Measurements from ENCODE around the gene PROSER2. TPM values are rescaled to one million over a fixed set of nuclear protein-coding genes. Genes with fewer than 3 reads are reported as not detected.
"Not testable (repeated sequence)": the region's sequence is repeated elsewhere in the genome, so short reads cannot be mapped to it uniquely, and the experiment has no call there.

The PROSER2 gene
- total RNA-seq, 2 donors from 2014 or later, result 29.3 to 58.3 TPM

GRCh38 chr10:11885437-11886137 is 62.4 kb downstream of the PROSER2 start:
- WGBS, 2 donors, result 70 to 87% methylated on average over 11 of the region's 13 CpGs
- TF ChIP-seq POLR2A (IDR thresholded peaks at IDR 0.05), result no peak
- TF ChIP-seq CTCF (IDR thresholded peaks at IDR 0.05), result no peak
- DNase-seq, result no peak
- Histone ChIP-seq H3K4me3 (no peak overlapping the region), H3K27ac (no peak overlapping the region), H3K4me1 (peaks cover 13% of the 10 kb centered on the region), H3K27me3 (no peaks in the 10 kb centered on the region), H3K9me3 (no peaks in the 10 kb centered on the region), H3K36me3 (replicated peaks in 1 of 2; ENCODE audit: insufficient read depth in 1 of 2, low read depth in 2 of 2) (no peaks in the 10 kb centered on the region)
- ATAC-seq, result no peak
- intact Hi-C loops (cut with DNase I), result no loop called here

DNA sequence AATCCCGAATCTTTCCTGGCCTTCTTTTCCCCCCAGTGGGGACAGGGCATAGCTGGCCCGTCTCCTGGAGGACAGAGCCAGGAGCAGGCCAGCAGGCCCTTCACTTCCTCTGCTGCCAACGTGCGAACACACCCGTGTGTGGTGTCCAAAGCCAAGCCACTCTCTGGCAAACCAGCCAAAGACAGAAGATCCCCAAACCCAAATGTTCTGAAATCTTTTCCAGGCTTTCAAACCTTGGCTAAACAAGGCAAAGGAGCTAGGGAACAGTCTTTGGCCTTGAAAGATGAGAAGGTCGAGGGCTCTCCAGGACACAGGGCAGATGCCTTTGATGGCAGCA is 63.0 kb downstream of the PROSER2 start:
- 67 to 69% methylated on average over 6 of the region's 6 CpGs for WGBS, 2 donors
- no peak for ATAC-seq

GRCh38 chr10:11886851-11887250 is 63.7 kb downstream of the PROSER2 start:
- ATAC-seq (no peak), DNase-seq (no peak)
- Histone ChIP-seq H3K9me3 (no peaks in the 10 kb centered on the region), H3K27ac (no peak overlapping the region), H3K27me3 (no peaks in the 10 kb centered on the region), H3K4me1 (peaks cover 3% of the 10 kb centered on the region), H3K4me3 (no peak overlapping the region), H3K36me3 (replicated peaks in 1 of 2; ENCODE audit: insufficient read depth in 1 of 2, low read depth in 2 of 2) (no peaks in the 10 kb centered on the region)
- no peak for TF ChIP-seq POLR2A (IDR thresholded peaks at IDR 0.05)
- no peak for TF ChIP-seq CTCF (IDR thresholded peaks at IDR 0.05)
- WGBS, 2 donors, result 79 to 88% methylated on average over 3 to 12 of the region's 12 CpGs
- intact Hi-C loops (cut with DNase I), result no loop called here

More for the DNA sequence above, 63.0 kb downstream of the PROSER2 start:
- Histone ChIP-seq H3K4me3 (no peak overlapping the region), H3K4me1 (peaks cover 11% of the 10 kb centered on the region), H3K36me3 (replicated peaks in 1 of 2; ENCODE audit: insufficient read depth in 1 of 2, low read depth in 2 of 2) (no peaks in the 10 kb centered on the region), H3K9me3 (no peaks in the 10 kb centered on the region), H3K27ac (no peak overlapping the region), H3K27me3 (no peaks in the 10 kb centered on the region)
- intact Hi-C loops (cut with DNase I), result no loop called here
- DNase-seq, result no peak
- TF ChIP-seq POLR2A (IDR thresholded peaks at IDR 0.05), result no peak
- no peak for TF ChIP-seq CTCF (IDR thresholded peaks at IDR 0.05)

DNA sequence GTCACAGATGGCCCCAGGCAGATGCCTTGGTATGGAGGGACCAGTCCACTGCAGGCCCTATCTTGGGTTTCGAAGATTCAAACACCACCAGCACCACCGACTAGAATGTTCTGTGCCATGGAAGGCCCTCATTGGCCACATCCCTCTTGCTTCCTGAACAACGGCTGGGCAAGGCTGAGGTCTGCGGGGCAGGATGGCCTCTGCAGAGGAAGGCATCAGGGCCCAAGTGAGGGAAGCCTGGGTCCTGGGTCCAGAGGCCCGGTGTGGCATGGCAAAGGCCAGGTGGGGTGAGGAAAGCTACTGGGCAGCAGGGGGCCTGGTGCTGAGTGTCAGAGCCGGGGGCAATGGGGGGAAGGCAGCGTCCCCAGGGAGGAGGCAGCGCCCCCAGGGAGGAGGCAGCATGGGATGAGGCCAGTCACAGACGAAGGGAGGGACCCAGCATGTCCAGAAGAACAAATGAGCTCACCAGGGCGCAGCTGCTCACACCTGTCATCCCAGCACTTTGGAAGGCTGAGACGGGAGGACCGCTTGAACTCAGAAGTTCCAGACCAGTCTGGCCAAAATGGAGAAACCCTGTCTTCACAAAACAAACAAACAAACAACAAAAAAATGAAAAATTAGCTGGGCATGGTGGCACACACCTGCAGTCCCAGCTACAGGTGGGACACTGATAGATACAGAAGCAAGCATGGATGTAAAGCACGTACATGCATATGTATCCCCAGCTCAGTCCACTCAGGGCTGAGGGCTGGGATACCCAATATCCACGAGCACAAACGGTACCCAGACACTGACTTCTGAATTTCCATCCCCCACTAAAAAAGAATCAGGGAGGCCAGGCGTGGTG is 64.4 kb downstream of the PROSER2 start:
- Histone ChIP-seq H3K9me3 (no peaks in the 10 kb centered on the region), H3K4me1 (no peaks in the 10 kb centered on the region), H3K36me3 (replicated peaks in 1 of 2; ENCODE audit: insufficient read depth in 1 of 2, low read depth in 2 of 2) (no peaks in the 10 kb centered on the region), H3K4me3 (no peak overlapping the region), H3K27me3 (no peaks in the 10 kb centered on the region), H3K27ac (no peak overlapping the region)
- ATAC-seq, result no peak
- no peak for DNase-seq
- no peak for TF ChIP-seq POLR2A (IDR thresholded peaks at IDR 0.05)
- 83 to 88% methylated on average over 14 to 16 of the region's 16 CpGs for WGBS, 2 donors
- intact Hi-C loops (cut with DNase I), result no loop called here

DNA sequence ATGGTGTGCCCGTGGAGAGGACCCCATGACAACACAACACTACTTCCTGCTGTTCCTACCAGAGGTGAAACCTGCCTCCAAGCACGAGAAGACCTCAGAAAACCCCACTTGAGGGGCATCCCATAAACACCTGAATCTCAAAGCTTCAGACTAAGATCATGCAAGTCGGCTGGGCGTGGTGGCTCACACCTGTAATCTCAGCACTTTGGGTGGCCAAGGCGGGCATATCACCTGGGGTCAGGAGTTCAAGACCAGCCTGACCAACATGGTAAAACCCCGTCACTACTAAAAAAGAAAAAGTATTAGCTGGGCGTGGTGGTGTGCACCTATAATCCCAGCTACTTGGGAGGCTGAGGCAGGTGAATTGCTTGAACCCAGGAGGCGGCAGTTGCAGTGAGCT is 66.1 kb downstream of the PROSER2 start:
- intact Hi-C loops (cut with DNase I); H3K4me3 ChIP-seq; H3K27me3 ChIP-seq; H3K4me1 ChIP-seq; H3K9me3 ChIP-seq; DNase-seq; ATAC-seq; H3K27ac ChIP-seq; H3K36me3 ChIP-seq (replicated peaks in 1 of 2; ENCODE audit: insufficient read depth in 1 of 2, low read depth in 2 of 2): not testable (repeated sequence)
- 82 to 84% methylated on average over 8 of the region's 8 CpGs for whole genome bisulfite sequencing, 2 donors

All from body of pancreas (tissue), 4 donors.